ENCODE data around the gene TBC1D5.

GRCh38 chr3:17590465-17590864, 152.0 kb downstream of the TBC1D5 start:
- TF ChIP-seq, protein P1, sequence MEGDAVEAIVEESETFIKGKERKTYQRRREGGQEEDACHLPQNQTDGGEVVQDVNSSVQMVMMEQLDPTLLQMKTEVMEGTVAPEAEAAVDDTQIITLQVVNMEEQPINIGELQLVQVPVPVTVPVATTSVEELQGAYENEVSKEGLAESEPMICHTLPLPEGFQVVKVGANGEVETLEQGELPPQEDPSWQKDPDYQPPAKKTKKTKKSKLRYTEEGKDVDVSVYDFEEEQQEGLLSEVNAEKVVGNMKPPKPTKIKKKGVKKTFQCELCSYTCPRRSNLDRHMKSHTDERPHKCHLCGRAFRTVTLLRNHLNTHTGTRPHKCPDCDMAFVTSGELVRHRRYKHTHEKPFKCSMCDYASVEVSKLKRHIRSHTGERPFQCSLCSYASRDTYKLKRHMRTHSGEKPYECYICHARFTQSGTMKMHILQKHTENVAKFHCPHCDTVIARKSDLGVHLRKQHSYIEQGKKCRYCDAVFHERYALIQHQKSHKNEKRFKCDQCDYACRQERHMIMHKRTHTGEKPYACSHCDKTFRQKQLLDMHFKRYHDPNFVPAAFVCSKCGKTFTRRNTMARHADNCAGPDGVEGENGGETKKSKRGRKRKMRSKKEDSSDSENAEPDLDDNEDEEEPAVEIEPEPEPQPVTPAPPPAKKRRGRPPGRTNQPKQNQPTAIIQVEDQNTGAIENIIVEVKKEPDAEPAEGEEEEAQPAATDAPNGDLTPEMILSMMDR (IDR thresholded peaks at IDR 0.05), result no peak
- TF ChIP-seq EZH2 (IDR thresholded peaks at IDR 0.05; ENCODE audit: borderline replicate concordance, insufficient read depth, low read depth, low read length, poor library complexity, severe bottlenecking), result no peak

Data from B cell (primary cell).